Measurements from ENCODE around the gene IGSF21. TPM values are rescaled to one million over a fixed set of nuclear protein-coding genes. Genes with fewer than 3 reads are reported as not detected.

IGSF21 gene
- total RNA-seq, 2 experiments from 2014 or later: not detected

- Histone ChIP-seq H3K36me3 (ENCODE audit: insufficient read depth, low read length) (no peaks in the 10 kb centered on the region), H3K27ac (ENCODE audit: low read depth in 1 of 2, low read length in 2 of 2) (no peak overlapping the region), H3K9me3 (ENCODE audit: control insufficient read depth in 1 of 2, insufficient read depth in 1 of 2, low read length in 2 of 2) (peaks cover 0 to 5% of the 10 kb centered on the region in 2 experiments), H3K4me3 (ENCODE audit: low read length) (no peak overlapping the region), H3K27me3 (ENCODE audit: control insufficient read depth in 1 of 2, insufficient read depth in 2 of 2, low read length in 2 of 2) (peaks cover 8 to 10% of the 10 kb centered on the region in 2 experiments), H3K4me1 (ENCODE audit: insufficient read depth, low read length) (no peaks in the 10 kb centered on the region)
- ChIA-PET CTCF (no interaction called here), POLR2A (no interaction called here)
- Mint-ChIP-seq H3K9me3 (no peaks in the 10 kb centered on the region), H3K4me3 (no peak overlapping the region), H3K27me3 (peaks cover 17% of the 10 kb centered on the region), H3K36me3 (ENCODE audit: low read depth) (no peaks in the 10 kb centered on the region), H3K4me1 (ENCODE audit: low read depth) (no peaks in the 10 kb centered on the region), H3K27ac (no peak overlapping the region)
- intact Hi-C loops (cut with DNase I, micrococcal nuclease): no loop called here
- DNase-seq (no peak), ATAC-seq (ENCODE audit: poor library complexity) (no peak)
- TF ChIP-seq CTCF (IDR thresholded peaks at IDR 0.05): no peak
These were observed 199.8 kb downstream of the IGSF21 start for GRCh38 chr1:18307329-18307898.

GRCh38 chr1:18309552-18310155 is 202.1 kb downstream of the IGSF21 start:
- peaks cover 0 to 10% of the 10 kb centered on the region in 2 experiments for H3K27me3 ChIP-seq (ENCODE audit: control insufficient read depth in 1 of 2, insufficient read depth in 2 of 2, low read length in 2 of 2)
- no peaks in the 10 kb centered on the region for H3K9me3 Mint-ChIP-seq
- intact Hi-C loops (cut with DNase I, micrococcal nuclease): no loop called here
- H3K36me3 ChIP-seq (ENCODE audit: insufficient read depth, low read length): no peaks in the 10 kb centered on the region
- H3K27me3 Mint-ChIP-seq: peaks cover 17% of the 10 kb centered on the region
- POLR2A ChIA-PET: no interaction called here
- DNase-seq (no peak), ATAC-seq (ENCODE audit: poor library complexity) (no peak)
- no peak overlapping the region for H3K27ac ChIP-seq (ENCODE audit: low read depth in 1 of 2, low read length in 2 of 2)
- no peak overlapping the region for H3K27ac Mint-ChIP-seq
- no peaks in the 10 kb centered on the region for H3K36me3 Mint-ChIP-seq (ENCODE audit: low read depth)
- no peaks in the 10 kb centered on the region for H3K9me3 ChIP-seq (ENCODE audit: control insufficient read depth in 1 of 2, insufficient read depth in 1 of 2, low read length in 2 of 2)
- H3K4me1 Mint-ChIP-seq (ENCODE audit: low read depth): no peaks in the 10 kb centered on the region
- no peak overlapping the region for H3K4me3 ChIP-seq (ENCODE audit: low read length)
- CTCF ChIA-PET: no interaction called here
- TF ChIP-seq CTCF (IDR thresholded peaks at IDR 0.05): no peak
- H3K4me3 Mint-ChIP-seq: no peak overlapping the region
- H3K4me1 ChIP-seq (ENCODE audit: insufficient read depth, low read length): no peaks in the 10 kb centered on the region

GRCh38 chr1:18312961-18313360 is 205.4 kb downstream of the IGSF21 start:
- no peaks in the 10 kb centered on the region for H3K4me1 Mint-ChIP-seq (ENCODE audit: low read depth)
- no peaks in the 10 kb centered on the region for H3K4me1 ChIP-seq (ENCODE audit: insufficient read depth, low read length)
- H3K27me3 Mint-ChIP-seq: peaks cover 16% of the 10 kb centered on the region

More at GRCh38 chr1:18312961-18313360, 205.4 kb downstream of the IGSF21 start:
- ChIA-PET POLR2A (no interaction called here), CTCF (no interaction called here)
- Mint-ChIP-seq H3K4me3 (no peak overlapping the region), H3K9me3 (no peaks in the 10 kb centered on the region), H3K27ac (no peak overlapping the region), H3K36me3 (ENCODE audit: low read depth) (no peaks in the 10 kb centered on the region)
- Histone ChIP-seq H3K27me3 (ENCODE audit: control insufficient read depth in 1 of 2, insufficient read depth in 2 of 2, low read length in 2 of 2) (peaks cover 0 to 3% of the 10 kb centered on the region in 2 experiments), H3K36me3 (ENCODE audit: insufficient read depth, low read length) (no peaks in the 10 kb centered on the region), H3K9me3 (ENCODE audit: control insufficient read depth in 1 of 2, insufficient read depth in 1 of 2, low read length in 2 of 2) (no peaks in the 10 kb centered on the region), H3K27ac (ENCODE audit: low read depth in 1 of 2, low read length in 2 of 2) (no peak overlapping the region), H3K4me3 (ENCODE audit: low read length) (no peak overlapping the region)
- TF ChIP-seq CTCF (IDR thresholded peaks at IDR 0.05): no peak
- intact Hi-C loops (cut with DNase I, micrococcal nuclease): no loop called here
- DNase-seq: no peak
- no peak for ATAC-seq (ENCODE audit: poor library complexity)

All from CD4-positive, alpha-beta T cell (primary cell).